Dermis microvascular lymphatic vessel endothelial cell (primary cell): ENCODE measurements around the gene ZNF639. TPM values are rescaled to one million over a fixed set of nuclear protein-coding genes. Genes with fewer than 3 reads are reported as not detected.
"Not testable (repeated sequence)": the region's sequence is repeated elsewhere in the genome, so short reads cannot be mapped to it uniquely, and the experiment has no call there.

Experiments
- DNase-seq, 2 donors: peaks; one replicate each; pipeline versions ENCODE4 v3.0.0 to v3.0.0-alpha.2; 2010; ENCODE audit warnings: low read depth in 2 of 2
- total RNA-seq: library from RNA; depleted of rRNA; stranded (reverse); fragments of >200 nt; gene quantifications from 2 replicates; pipeline ENCODE4 v1.2.1, GENCODE V29; 2014

Gene ZNF639, protein sequence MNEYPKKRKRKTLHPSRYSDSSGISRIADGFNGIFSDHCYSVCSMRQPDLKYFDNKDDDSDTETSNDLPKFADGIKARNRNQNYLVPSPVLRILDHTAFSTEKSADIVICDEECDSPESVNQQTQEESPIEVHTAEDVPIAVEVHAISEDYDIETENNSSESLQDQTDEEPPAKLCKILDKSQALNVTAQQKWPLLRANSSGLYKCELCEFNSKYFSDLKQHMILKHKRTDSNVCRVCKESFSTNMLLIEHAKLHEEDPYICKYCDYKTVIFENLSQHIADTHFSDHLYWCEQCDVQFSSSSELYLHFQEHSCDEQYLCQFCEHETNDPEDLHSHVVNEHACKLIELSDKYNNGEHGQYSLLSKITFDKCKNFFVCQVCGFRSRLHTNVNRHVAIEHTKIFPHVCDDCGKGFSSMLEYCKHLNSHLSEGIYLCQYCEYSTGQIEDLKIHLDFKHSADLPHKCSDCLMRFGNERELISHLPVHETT
- 29.0 and 33.4 TPM in 2 replicates for total RNA-seq

GRCh38 chr3:179322286-179323196, at the start of gene ZNF639:
TSS of gene ZNF639 (plus strand) at chr3:179323031. CDS start at chr3:179328294, 5,263 bp downstream.
- DNase-seq = peak; percentile 66 to 93

DNA sequence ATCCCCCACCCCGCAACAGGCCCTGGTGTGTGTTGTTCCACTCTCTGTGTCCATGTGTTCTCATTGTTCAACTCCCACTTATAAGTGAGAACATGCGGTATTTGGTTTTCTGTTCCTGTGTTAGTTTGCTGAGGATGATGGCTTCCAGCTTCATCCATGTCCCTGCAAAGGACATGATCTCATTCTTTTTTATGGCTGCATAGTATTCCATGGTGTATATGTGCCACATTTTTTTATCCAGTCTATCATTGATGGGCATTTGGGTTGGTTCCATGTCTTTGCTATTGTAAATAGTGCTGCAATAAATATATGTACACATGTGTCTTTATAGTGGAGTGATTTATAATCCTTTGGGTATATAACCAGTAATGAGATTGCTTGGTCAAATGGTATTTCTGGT, 48.4 kb upstream of the ZNF639 start:
- DNase-seq = not testable (repeated sequence)

DNA sequence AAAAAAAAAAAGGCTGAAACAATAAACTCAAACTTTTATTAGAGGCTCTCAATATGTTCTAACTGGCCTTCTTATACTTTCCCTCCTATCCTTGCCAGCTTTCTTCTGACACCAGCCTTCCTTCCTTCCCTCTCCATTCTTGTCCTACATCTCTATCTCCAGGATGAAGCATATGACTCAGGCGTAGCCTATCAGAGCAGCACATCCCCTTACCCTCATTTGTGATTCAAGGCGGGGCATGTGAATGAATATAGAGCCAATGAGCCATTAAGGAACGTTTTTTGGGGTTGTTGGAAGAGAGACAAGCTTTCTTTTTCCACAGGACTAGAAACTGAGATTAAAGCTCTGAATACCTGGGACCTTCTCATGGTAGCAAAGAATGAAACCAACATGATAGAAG, 46.8 kb upstream of the ZNF639 start:
- no peak for DNase-seq

- no peak for DNase-seq
Measured at GRCh38 chr3:179276743-179277142, 46.1 kb upstream of the ZNF639 start.

DNA sequence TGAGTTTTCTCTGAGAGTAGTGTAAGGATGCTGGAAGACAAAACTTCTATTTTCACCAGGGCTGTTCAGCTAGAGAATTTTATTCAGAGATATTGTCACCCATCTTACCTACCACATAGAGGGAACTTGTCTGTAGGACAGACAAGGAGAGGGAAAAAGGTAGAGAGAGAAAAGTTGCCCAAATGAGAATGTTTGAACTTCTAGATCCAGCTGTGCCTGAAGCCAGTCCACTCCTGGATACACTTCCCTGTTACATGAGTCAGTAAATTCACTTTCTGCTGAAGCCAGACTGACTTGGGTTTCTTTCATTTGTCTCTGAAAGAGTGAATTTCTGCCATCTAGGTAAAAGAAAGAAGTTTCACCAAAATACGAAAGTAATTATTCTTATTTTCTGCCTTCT, 44.7 kb upstream of the ZNF639 start:
- DNase-seq = no peak

DNA sequence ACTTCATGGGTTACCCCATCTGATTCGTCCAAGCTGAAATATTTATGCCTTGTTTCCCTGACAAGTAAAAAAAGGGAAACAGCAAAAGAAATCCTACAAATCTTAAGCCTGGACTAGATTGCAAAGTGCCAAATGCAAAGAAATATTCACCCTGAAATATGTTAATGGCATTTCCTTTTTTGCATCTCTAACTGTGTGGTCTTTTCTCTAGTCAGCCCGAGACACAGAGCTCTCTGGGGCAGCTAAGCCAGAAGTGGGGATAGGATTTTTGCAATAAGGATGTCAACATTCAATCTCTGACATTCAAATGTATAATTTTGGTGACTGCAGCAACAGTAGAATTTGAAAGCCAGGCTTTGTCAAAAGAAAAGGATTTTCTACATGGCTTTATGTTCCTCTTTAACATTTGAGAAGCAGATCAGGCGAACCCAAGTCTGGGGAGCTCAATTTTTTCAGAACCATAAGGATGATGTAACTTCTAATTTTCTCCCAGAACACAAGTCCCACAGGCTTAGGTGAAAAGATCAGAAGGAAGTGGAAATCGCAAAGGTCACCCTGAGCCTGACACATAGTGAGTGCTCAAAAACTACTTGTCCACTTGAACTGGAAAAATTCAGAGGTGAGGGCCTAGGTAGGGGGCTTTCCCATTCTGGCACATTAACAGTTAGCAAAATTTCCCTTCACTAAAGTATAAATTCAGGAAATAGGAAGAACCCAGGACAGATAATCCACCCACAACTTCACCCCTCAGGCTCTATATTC, 43.7 kb upstream of the ZNF639 start:
- no peak for DNase-seq

GRCh38 chr3:179279837-179280236, 43.0 kb upstream of the ZNF639 start:
- no peak for DNase-seq

- DNase-seq = no peak
Measured at GRCh38 chr3:179281825-179282224, 41.0 kb upstream of the ZNF639 start.

DNA sequence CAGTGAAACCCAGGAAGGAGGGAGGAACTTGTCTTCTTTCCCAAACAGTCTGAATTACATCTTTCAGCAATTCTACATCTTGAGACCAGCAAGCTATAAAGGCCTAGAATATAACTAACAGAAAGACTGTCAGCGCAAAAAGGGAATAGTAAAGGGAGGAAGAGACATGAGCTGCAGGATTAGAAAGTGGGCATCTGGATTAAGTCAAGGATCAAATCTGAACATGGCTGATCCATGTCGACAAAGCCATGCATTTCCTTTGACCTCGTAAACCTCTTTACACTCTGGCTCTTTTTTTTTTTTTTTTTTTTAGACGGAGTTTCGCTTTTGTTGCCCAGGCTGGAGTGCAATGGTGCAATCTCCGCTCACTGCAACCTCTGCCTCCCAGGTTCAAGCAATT, 36.5 kb upstream of the ZNF639 start:
- no peak for DNase-seq

- DNase-seq = no peak
Measured at GRCh38 chr3:179288845-179289244, 34.0 kb upstream of the ZNF639 start.

DNA sequence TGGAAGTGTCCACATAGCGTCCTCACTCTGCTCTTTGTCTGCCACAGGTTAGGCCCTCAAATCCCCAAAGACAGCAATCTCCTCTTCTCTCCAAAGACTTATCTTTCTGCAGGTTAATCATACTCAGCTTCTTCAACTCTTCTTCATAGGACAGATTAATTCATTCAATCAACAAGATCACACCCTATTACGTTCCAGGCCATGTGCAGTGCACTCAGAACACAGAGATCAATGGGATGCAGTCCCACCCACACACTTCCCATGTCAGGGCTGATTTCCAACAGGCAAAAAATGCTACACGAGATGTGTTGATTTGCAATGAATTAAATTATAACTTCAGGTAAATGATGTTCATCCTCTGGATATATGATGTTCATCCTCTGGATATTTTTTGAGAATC, 33.5 kb upstream of the ZNF639 start:
- DNase-seq = no peak

DNA sequence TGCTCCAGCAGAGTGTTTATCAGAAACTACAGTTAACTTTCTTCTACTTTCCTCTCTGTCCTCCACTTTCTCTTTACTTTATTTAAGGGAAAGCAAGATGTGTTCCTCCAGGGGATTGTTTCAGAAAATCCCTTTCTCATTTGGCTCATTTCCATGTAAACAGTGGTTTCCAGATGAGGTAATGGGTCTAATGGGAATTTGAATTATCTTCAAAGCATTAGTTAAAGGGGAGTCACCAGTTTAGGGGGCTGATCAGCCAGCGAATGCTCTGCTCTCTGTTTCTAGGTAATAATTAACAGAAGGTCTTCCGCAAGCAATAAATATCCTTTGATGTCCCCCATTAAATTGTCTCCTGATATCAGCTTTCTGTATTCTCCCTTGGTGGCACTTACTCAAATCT, 30.4 kb upstream of the ZNF639 start:
- no peak for DNase-seq

GRCh38 chr3:179297971-179298725, 24.7 kb upstream of the ZNF639 start:
- DNase-seq = no peak

DNA sequence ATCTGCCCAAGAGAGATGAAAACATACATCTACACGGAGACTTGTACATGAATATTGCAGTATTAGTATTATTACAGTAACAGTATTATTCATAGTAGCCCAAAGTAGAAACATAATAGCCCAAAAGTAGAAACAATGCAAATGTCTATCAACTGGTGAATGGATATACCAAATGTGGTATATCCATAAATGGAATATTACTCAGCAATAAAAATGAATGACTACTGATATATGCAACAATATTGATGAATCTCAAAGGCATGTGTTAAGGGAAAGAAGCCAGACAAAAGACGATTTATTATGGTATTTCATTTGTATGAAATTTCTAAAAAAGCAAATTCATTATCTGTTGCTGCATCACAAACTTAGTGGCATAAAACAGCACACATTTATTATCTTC, 23.5 kb upstream of the ZNF639 start:
- no peak for DNase-seq

DNA sequence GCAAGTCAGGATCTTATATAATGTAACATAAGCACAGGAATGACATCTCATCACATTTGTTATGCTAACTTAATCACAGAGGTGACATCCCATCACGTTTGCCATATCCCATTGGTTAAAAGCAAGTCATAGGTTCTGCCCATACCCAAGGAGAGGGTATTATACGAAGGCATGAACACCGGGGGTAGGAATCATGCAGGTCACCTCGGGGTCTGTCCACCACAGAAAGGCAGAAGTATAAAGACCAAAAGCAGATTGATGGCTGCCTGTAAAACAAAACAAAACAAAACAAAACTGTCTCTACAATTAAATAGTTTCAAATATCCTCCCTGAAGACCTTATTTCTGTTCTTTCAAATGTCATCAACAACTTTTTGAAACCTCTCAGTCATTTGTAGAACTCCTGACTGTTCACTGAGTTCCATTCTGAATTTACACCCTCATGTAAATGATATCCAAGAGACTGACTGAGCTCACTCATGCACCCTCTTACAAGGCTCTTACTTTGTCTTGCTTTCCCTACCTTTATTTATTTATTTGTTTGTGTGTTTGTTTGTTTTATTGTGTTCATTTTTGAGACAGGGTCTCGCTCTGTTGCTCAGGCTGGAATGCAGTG, 22.7 kb upstream of the ZNF639 start:
- no peak for DNase-seq

- no peak for DNase-seq
Measured at GRCh38 chr3:179301645-179302044, 21.2 kb upstream of the ZNF639 start.

DNA sequence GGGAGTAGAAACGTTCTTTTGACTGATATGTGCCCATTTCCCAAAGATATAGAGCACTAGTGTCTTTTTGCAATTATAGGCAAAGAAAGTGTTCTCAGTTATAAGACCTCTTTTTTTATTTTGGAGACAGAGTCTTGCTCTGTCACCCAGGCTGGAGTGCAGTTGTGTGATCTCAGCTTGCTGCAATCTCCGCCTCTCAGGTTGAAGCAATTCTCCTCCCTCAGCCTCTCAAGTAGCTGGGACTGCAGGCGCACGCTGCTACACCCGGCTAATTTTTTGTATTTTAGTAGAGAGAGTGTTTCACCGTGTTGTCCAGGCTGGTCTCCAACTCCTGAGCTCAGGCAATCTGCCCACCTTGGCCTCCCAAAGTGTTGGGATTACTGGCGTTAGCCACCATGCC, 20.7 kb upstream of the ZNF639 start:
- DNase-seq = no peak

GRCh38 chr3:179304605-179305004, 18.2 kb upstream of the ZNF639 start:
- peak in 1 of 2 donors; percentile 52 for DNase-seq

GRCh38 chr3:179307362-179307761, 15.5 kb upstream of the ZNF639 start:
- not testable (repeated sequence) for DNase-seq

GRCh38 chr3:179308001-179308400, 14.8 kb upstream of the ZNF639 start:
- DNase-seq = no peak
